Smooth muscle cell (in vitro differentiated cells): Measurements from ENCODE around the gene KDELR1. TPM values are rescaled to one million over a fixed set of nuclear protein-coding genes. Genes with fewer than 3 reads are reported as not detected.
"Not testable (repeated sequence)": the region's sequence is repeated elsewhere in the genome, so short reads cannot be mapped to it uniquely, and the experiment has no call there.

Source experiments
- DNase-seq: peaks from one replicate; lab custom pipeline; 2025; ENCODE audit not compliant: unreplicated experiment; lab: John Stamatoyannopoulos, UW
- H2AFZ ChIP-seq: fragments of 200-600 bp; sonication (generic); 2 replicates; pipeline ENCODE4 v1.6.0; 2016; ENCODE audit warnings: antibody characterized with exemption, low read depth, mild to moderate bottlenecking
- H3F3A ChIP-seq: fragments of 200-600 bp; sonication (generic); 2 replicates; pipeline ENCODE4 v1.6.0; 2017; ENCODE audit warnings: antibody characterized with exemption, low read depth
- H3K27ac ChIP-seq: fragments of 200-600 bp; sonication (generic); 2 replicates; pipeline ENCODE4 v1.5.1; 2016; ENCODE audit warnings: low read depth, mild to moderate bottlenecking
- H3K27me3 ChIP-seq: fragments of 200-600 bp; sonication (generic); 2 replicates; pipeline ENCODE4 v1.6.1; 2016; ENCODE audit warnings: low read depth, mild to moderate bottlenecking
- H3K36me3 ChIP-seq: fragments of 200-600 bp; sonication (generic); 2 replicates; pipeline ENCODE4 v1.5.1; 2016; ENCODE audit warnings: low read depth
- H3K4me1 ChIP-seq: fragments of 200-600 bp; sonication (generic); 2 replicates; pipeline ENCODE4 v1.5.1; 2016; ENCODE audit warnings: low read depth
- H3K4me2 ChIP-seq: fragments of 200-600 bp; sonication (generic); 2 replicates; pipeline ENCODE4 v1.6.0; 2016; ENCODE audit warnings: mild to moderate bottlenecking
- H3K4me3 ChIP-seq: fragments of 200-600 bp; sonication (generic); 2 replicates; pipeline ENCODE4 v1.5.1; 2016; ENCODE audit warnings: mild to moderate bottlenecking
- H3K79me2 ChIP-seq: fragments of 200-600 bp; sonication (generic); 2 replicates; pipeline ENCODE4 v1.6.0; 2016; ENCODE audit warnings: low read depth, mild to moderate bottlenecking
- H3K9ac ChIP-seq: fragments of 200-600 bp; sonication (generic); 2 replicates; pipeline ENCODE4 v1.6.0; 2016; ENCODE audit warnings: low read depth
- H3K9me3 ChIP-seq: fragments of 200-600 bp; sonication (generic); replicated peaks from 2 replicates; pipeline ENCODE4 v1.5.1; 2016; ENCODE audit warnings: low read depth
- H4K20me1 ChIP-seq: fragments of 200-600 bp; sonication (generic); 2 replicates; pipeline ENCODE4 v1.6.0; 2016; ENCODE audit warnings: low read depth
- CTCF ChIP-seq: fragments of 200-600 bp; sonication (generic); IDR thresholded peaks from 2 replicates; pipeline ENCODE4 v1.5.1; 2017; ENCODE audit warnings: borderline replicate concordance, mild to moderate bottlenecking, antibody characterized with exemption; ENCODE audit not compliant: insufficient read depth, poor library complexity, severe bottlenecking
- WGBS: methylation state at CpG from one replicate; pipeline ENCODE4 v1.1.7; 2016; ENCODE audit warnings: low lambda C conversion rate; 5-methylcytosine and 5-hydroxymethylcytosine counted together
- polyA plus RNA-seq: library from polyadenylated mRNA; unstranded; fragments of >200 nt; fragmentation: Nextera tagmentation; extraction: Ambion mirVana; gene quantifications from 2 replicates; pipeline ENCODE4 v1.2.1, GENCODE V29; 2016
- total RNA-seq: library from RNA; depleted of rRNA; stranded (reverse); fragments of >200 nt; gene quantifications from 2 replicates; pipeline ENCODE4 v1.2.3, GENCODE V29; 2014

KDELR1 gene
- total and polyA plus RNA-seq, 2 experiments from 2014 or later = 239 to 315 TPM

- 4% methylated on average over 32 of the region's 40 CpGs for WGBS
- DNase-seq = peak; percentile 32
- no peak for TF ChIP-seq CTCF
- Histone ChIP-seq H3K4me3 (peak within 1 kb of the TSS; percentile 69), H3K4me2 (peak within 1 kb of the TSS; percentile 100), H3K27ac (peak within 1 kb of the TSS; percentile 45), H3K4me1 (peaks cover 30% of the 10 kb centered on the region), H3K36me3 (no peaks in the 10 kb centered on the region), H3K79me2 (peaks cover 26% of the 10 kb centered on the region), H2AFZ (peak within 1 kb of the TSS; percentile 36), H3F3A (peaks cover 7% of the 10 kb centered on the region), H3K9ac (peak within 1 kb of the TSS; percentile 73), H3K9me3 (no peaks in the 10 kb centered on the region), H4K20me1 (peaks cover 9% of the 10 kb centered on the region), H3K27me3 (no peaks in the 10 kb centered on the region)
These were observed 2.4 kb upstream of the KDELR1 start, which contains the start of gene GRIN2D for GRCh38 chr19:48393559-48394330. Gene GRIN2D, plus strand, starts transcription at chr19:48393668. Its CDS starts 4,725 bp downstream, at chr19:48398393.

GRCh38 chr19:48392860-48393558, 1.7 kb upstream of the KDELR1 start:
- H4K20me1 ChIP-seq = peaks cover 17% of the 10 kb centered on the region
- no peak for TF ChIP-seq CTCF
- peaks cover 6% of the 10 kb centered on the region for H3F3A ChIP-seq
- no peaks in the 10 kb centered on the region for H3K9me3 ChIP-seq
- H3K36me3 ChIP-seq = no peaks in the 10 kb centered on the region
- H3K9ac ChIP-seq = peak overlapping the region; percentile 73
- WGBS = 72% methylated on average over 13 of the region's 15 CpGs
- peak overlapping the region; percentile 100 for H3K4me2 ChIP-seq
- H2AFZ ChIP-seq = peak overlapping the region; percentile 36
- H3K27ac ChIP-seq = peak overlapping the region; percentile 45
- H3K79me2 ChIP-seq = peaks cover 30% of the 10 kb centered on the region
- H3K4me3 ChIP-seq = peak overlapping the region; percentile 69
- no peak for DNase-seq
- H3K4me1 ChIP-seq = peaks cover 30% of the 10 kb centered on the region
- no peaks in the 10 kb centered on the region for H3K27me3 ChIP-seq

GRCh38 chr19:48392006-48392344, 624 bp upstream of the KDELR1 start:
- H3F3A ChIP-seq, H3K36me3 ChIP-seq, H3K27ac ChIP-seq, H3K4me2 ChIP-seq, H3K27me3 ChIP-seq, H3K4me3 ChIP-seq, H3K9ac ChIP-seq, H2AFZ ChIP-seq, H3K9me3 ChIP-seq, DNase-seq: not testable (repeated sequence)
- H3K4me1 ChIP-seq = peaks cover 30% of the 10 kb centered on the region
- H3K79me2 ChIP-seq = peaks cover 32% of the 10 kb centered on the region
- peaks cover 25% of the 10 kb centered on the region for H4K20me1 ChIP-seq
- no CpG with 5 or more reads among the region's 1 CpG for WGBS
